ENCODE measurements around the gene THOC3. TPM values are rescaled to one million over a fixed set of nuclear protein-coding genes. Genes with fewer than 3 reads are reported as not detected.
A peak's percentile ranks its signal among the peaks of the same experiment; 100 is the strongest.
"Not testable (repeated sequence)": the region's sequence is repeated elsewhere in the genome, so short reads cannot be mapped to it uniquely, and the experiment has no call there.

THOC3 gene
- polyA plus RNA-seq, 1 experiment = 38.2 TPM

GRCh38 chr5:175922192-175922885 is 45.8 kb downstream of the THOC3 start:
- DNase-seq (ENCODE audit: low read depth) = peak; percentile 98
- Histone ChIP-seq H3K4me3 (ENCODE audit: low read depth, low read length) (no peak overlapping the region), H3K27me3 (ENCODE audit: control insufficient read depth, insufficient read depth, low read length) (no peaks in the 10 kb centered on the region), H3K36me3 (ENCODE audit: control insufficient read depth, insufficient read depth, low read length) (no peaks in the 10 kb centered on the region)
- ChIA-PET POLR2A (no interaction called here), CTCF (interaction anchor here (0.6 to 1.5 kb wide), 2 partner anchors 75 to 193 kb away, joined by 3 to 5 read pairs; no protein-coding TSS in a partner anchor)
- TF ChIP-seq CTCF (IDR thresholded peaks at IDR 0.05; ENCODE audit: insufficient read depth, low read depth, low read length) = no peak

- DNase-seq (ENCODE audit: low read depth) = no peak
- no peaks in the 10 kb centered on the region for H3K27me3 ChIP-seq (ENCODE audit: control insufficient read depth, insufficient read depth, low read length)
- ChIA-PET CTCF (no interaction called here), POLR2A (no interaction called here)
- H3K4me3 ChIP-seq (ENCODE audit: low read depth, low read length) = no peak overlapping the region
- H3K36me3 ChIP-seq (ENCODE audit: control insufficient read depth, insufficient read depth, low read length) = no peaks in the 10 kb centered on the region
- TF ChIP-seq CTCF (IDR thresholded peaks at IDR 0.05; ENCODE audit: insufficient read depth, low read depth, low read length) = no peak
Measured at GRCh38 chr5:175921061-175921730, 46.9 kb downstream of the THOC3 start.

GRCh38 chr5:175920231-175920811 is 47.8 kb downstream of the THOC3 start:
- DNase-seq (ENCODE audit: low read depth) = no peak
- H3K4me3 ChIP-seq (ENCODE audit: low read depth, low read length) = no peak overlapping the region
- H3K27me3 ChIP-seq (ENCODE audit: control insufficient read depth, insufficient read depth, low read length) = no peaks in the 10 kb centered on the region
- TF ChIP-seq CTCF (IDR thresholded peaks at IDR 0.05; ENCODE audit: insufficient read depth, low read depth, low read length) = no peak
- no peaks in the 10 kb centered on the region for H3K36me3 ChIP-seq (ENCODE audit: control insufficient read depth, insufficient read depth, low read length)
- POLR2A ChIA-PET = no interaction called here
- CTCF ChIA-PET = interaction anchor here (0.6 to 0.7 kb wide), 2 partner anchors 26 to 63 kb away, joined by 3 read pairs; no protein-coding TSS in a partner anchor

- POLR2A ChIA-PET; H3K4me3 ChIP-seq (ENCODE audit: low read depth, low read length); CTCF ChIA-PET; DNase-seq (ENCODE audit: low read depth); H3K27me3 ChIP-seq (ENCODE audit: control insufficient read depth, insufficient read depth, low read length); H3K36me3 ChIP-seq (ENCODE audit: control insufficient read depth, insufficient read depth, low read length): not testable (repeated sequence)
Measured at GRCh38 chr5:175915066-175916037, 52.8 kb downstream of the THOC3 start.

- POLR2A ChIA-PET; H3K36me3 ChIP-seq (ENCODE audit: control insufficient read depth, insufficient read depth, low read length); H3K27me3 ChIP-seq (ENCODE audit: control insufficient read depth, insufficient read depth, low read length); DNase-seq (ENCODE audit: low read depth); H3K4me3 ChIP-seq (ENCODE audit: low read depth, low read length); CTCF ChIA-PET: not testable (repeated sequence)
Measured at GRCh38 chr5:175913835-175914672, 54.1 kb downstream of the THOC3 start.

GRCh38 chr5:175910072-175910471 is 58.0 kb downstream of the THOC3 start:
- POLR2A ChIA-PET; DNase-seq (ENCODE audit: low read depth); H3K4me3 ChIP-seq (ENCODE audit: low read depth, low read length); CTCF ChIA-PET; H3K36me3 ChIP-seq (ENCODE audit: control insufficient read depth, insufficient read depth, low read length); H3K27me3 ChIP-seq (ENCODE audit: control insufficient read depth, insufficient read depth, low read length): not testable (repeated sequence)
